ENCODE results near the gene NAB1. TPM values are rescaled to one million over a fixed set of nuclear protein-coding genes. Genes with fewer than 3 reads are reported as not detected.
"Not testable (repeated sequence)": the region's sequence is repeated elsewhere in the genome, so short reads cannot be mapped to it uniquely, and the experiment has no call there.

NAB1 gene
- total RNA-seq, 1 donor from 2014 or later = 95.7 TPM

GRCh38 chr2:190696792-190697398 is 48.0 kb downstream of the NAB1 start:
- ATAC-seq (no peak), DNase-seq (ENCODE audit: low spot score) (no peak)
- intact Hi-C loops (cut with DNase I) = no loop called here

DNA sequence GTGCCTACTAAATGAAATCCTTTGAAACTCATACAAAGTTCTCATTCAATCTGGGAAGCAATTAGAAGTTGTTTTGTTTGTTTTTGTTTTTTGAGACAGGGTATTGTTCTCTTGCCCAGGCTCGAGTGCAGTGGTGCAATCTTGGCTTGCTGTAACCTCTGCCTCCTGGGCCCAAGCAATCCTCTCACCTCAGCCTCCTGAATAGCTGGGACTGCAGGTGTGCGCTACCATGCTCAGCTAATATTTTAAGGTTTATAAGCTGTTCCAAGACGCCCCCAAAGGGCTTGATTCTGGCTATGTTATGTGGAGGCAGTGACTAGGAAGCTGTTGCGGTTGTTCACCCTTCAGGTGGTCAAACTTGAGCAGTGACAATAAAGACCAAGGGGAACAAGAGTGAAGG is 48.5 kb downstream of the NAB1 start:
- intact Hi-C loops (cut with DNase I) = no loop called here
- ATAC-seq (no peak), DNase-seq (ENCODE audit: low spot score) (no peak)

DNA sequence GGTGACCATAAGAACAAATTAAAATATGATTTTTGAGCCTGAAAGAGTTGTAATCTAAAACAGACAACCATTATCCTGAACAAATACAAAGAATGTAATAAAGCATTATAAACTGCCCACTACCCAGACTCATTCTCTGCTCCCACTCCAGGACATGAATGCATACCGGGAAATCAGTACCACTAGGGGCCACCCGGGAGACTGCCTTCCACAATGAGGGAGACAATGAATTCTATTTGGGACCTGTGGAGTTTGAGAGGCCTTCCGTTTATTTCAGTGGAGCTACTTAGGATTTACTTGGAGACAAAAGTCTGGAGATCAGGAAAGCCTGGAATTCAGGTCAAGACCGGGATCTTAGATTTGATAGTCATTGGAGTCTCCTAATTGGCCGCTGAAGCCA is 50.0 kb downstream of the NAB1 start:
- ATAC-seq (no peak), DNase-seq (ENCODE audit: low spot score) (no peak)
- intact Hi-C loops (cut with DNase I) = no loop called here

GRCh38 chr2:190701586-190701985 is 52.7 kb downstream of the NAB1 start:
- intact Hi-C loops (cut with DNase I) = no loop called here
- DNase-seq (ENCODE audit: low spot score) = no peak
- ATAC-seq = no peak

DNA sequence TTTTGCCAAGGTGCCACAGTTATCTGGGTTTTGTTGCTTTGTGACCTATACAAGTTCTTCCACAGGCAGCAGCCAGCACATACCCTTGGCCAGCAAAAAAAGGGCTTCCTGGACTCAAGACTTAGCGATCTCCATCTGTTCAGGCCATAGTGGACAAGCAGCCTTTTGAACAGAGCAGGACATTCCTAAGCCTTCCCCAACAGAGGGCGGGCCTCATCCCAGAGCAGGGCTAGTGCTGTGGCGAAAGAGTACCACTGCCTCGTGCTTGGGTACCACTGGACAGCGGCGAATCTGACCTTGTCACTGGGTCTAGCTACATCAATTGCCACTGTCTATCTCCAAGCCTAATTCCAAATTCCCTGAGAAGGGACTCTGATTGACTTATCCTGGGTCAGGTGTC is 56.4 kb downstream of the NAB1 start:
- intact Hi-C loops (cut with DNase I) = no loop called here
- no peak for DNase-seq (ENCODE audit: low spot score)

DNA sequence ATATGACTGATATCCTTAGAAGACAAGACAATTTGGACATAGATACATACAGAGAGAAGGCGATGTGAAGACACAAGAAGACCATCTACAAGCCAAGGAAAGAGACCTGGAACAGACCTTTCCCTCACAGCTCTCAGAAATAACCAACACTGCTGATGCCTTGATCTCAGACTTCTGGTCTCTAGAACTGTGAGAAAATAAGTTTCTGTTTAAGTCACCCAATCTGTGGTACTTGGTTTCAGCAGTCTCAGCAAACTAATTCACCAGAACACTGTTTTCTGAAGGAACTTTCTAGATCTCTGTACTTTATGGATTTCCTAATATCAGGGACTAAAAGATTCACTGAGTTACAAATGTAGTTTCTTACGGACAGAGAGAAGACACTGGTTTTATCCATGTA is 58.8 kb downstream of the NAB1 start:
- DNase-seq (ENCODE audit: low spot score) = no peak
- intact Hi-C loops (cut with DNase I) = no loop called here
- no peak for ATAC-seq

More for the DNA sequence above, 56.4 kb downstream of the NAB1 start:
- ATAC-seq = no peak

GRCh38 chr2:190708650-190709049 is 59.8 kb downstream of the NAB1 start:
- ATAC-seq; intact Hi-C loops (cut with DNase I); DNase-seq (ENCODE audit: low spot score): not testable (repeated sequence)

DNA sequence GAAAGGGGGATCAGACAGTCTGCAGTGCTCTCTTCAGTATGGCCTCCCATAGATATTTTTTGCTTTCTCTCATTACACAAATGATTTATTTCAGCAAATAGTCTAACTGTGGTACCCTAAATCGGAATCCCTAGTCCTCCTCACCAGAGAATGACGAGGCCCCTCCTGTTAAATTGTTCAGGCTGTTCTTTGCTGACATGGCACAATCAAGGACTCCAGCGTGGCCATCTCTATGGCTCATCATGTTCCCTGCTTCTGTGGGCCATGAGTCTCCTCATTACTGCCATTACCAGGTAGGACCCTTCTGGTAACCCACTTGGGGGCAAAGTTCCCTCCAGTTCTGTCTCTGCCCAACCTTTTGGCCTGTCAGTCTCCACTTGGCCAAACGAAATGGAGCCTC is 62.2 kb downstream of the NAB1 start:
- no peak for ATAC-seq
- no peak for DNase-seq (ENCODE audit: low spot score)
- intact Hi-C loops (cut with DNase I) = no loop called here

DNA sequence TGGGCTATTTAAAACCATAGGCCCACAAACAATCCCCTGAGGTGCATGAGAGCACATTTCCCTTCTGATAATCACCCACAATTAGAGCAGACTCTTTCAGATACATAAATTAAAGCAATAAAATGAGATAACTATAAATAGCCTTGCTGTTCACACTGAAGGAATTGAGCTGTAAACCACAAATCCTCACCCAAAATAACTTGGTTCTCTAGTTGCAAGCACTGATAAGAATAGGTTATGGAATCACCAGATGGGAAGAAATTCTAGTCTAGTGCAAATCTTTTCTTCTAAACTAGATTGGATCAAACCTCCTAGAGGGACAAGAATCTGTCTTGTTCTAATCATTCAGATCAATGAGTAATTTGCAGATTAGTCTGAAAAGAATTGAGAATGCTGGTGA is 64.6 kb downstream of the NAB1 start:
- intact Hi-C loops (cut with DNase I) = no loop called here
- no peak for DNase-seq (ENCODE audit: low spot score)
- no peak for ATAC-seq

DNA sequence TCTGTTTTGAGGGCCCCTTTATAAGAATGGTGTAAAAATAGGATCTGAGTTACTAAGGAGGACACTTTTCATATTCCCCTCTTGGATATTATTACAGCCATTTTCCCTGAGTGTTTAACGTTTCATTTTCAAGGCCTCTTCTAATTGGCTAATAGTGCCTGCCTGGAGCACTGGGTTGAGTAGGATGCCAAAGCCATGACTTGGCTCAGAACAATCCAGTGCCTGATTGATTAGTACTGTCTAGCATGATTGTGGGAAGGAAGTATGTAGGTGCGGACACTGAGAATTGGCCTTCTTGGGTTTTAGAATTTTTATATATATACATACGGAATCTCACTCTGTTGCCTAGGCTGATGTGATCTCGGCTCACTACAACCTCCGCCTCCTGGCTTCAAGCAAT is 66.1 kb downstream of the NAB1 start:
- ATAC-seq (no peak), DNase-seq (ENCODE audit: low spot score) (no peak)
- intact Hi-C loops (cut with DNase I) = no loop called here

DNA sequence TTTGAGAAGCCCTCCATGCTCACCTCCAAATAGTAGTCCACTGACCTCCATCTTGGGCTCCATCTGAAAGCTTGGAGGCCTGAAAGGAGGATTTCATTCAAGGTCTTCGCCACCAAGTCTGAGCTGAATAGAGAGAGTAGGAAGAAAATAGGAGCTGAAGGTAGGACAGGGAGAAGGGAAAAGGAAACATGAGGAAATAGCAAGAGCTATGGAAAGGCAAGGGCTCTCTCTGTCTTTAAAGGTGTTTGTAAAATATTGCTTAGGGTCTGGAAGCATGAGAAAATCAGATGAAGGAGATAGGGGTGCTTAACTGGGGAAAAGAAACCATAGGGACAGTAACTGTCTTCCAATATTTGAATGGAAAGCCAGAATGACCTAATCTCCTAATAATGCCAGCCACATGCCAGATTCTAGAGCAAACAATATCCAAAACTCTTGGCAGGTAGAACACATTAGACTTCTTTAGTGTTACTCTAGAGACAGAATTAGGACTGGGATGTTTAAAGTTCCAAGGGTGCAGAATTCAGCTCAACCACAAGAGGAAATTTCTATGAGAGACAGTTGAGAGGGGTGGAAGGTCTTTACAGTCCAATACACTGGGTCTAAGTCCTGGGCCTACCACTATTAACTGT is 67.4 kb downstream of the NAB1 start:
- intact Hi-C loops (cut with DNase I) = no loop called here
- ATAC-seq = no peak
- no peak for DNase-seq (ENCODE audit: low spot score)

DNA sequence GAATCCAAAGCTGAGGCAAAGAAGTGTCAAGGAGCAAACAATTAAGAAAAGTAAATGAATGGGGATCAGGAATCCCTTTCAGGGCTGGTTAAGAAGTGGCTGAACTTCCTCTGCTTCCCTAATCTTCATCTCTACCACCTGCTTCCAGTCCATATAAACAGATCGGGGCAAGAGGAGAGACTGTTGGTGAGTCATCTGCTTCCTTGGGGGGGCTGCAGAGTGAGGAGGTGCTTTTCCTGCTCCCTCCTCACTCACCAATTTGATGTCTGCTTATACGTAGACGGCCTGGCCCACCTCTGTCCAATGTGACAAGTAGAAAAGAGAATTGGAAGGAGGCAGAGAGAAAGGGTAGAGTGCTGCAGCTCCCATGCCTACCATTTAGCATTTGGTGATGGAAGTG is 68.4 kb downstream of the NAB1 start:
- ATAC-seq = no peak
- intact Hi-C loops (cut with DNase I) = no loop called here
- no peak for DNase-seq (ENCODE audit: low spot score)

DNA sequence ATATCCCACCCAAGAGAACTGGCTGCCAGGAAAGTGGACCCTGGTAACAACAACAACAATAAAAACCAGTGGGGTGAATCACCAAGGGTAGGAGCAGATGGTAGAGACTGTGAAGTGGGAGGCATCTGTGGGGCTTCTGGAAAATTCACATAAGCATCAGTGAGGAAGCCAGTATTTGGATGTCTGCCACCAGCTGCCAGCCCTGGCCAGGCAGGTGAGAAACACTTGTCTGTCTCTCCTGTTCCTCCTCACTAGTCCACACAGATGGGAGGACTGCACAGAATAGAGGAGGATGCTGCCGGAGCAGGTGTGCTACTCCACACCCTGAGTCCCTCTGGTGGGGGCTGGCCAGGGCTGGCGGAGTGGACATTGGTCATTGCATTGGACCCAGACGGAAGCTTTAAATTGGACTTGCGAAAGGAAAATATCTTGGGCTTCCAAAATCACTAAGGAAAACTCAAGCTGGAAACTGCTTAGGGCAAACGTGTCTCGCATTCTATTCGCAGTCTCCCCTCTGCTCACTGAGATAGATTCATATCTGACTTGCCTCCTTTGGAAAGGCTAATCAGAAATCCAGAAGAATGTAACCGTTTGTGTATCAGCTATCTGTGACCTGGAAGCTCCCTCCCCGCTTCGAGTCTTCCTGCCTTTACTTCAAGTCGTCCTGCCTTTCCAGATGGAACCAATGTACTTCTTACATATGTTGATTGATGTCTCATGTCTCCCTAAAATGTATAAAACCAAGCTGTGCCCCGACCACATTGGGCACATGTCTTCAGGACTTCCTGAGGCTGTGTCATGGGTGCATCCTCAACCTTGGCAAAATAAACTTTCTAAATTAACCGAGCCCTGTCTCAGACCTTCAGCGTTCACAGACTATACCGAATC is 69.1 kb downstream of the NAB1 start:
- no peak for DNase-seq (ENCODE audit: low spot score)

DNA sequence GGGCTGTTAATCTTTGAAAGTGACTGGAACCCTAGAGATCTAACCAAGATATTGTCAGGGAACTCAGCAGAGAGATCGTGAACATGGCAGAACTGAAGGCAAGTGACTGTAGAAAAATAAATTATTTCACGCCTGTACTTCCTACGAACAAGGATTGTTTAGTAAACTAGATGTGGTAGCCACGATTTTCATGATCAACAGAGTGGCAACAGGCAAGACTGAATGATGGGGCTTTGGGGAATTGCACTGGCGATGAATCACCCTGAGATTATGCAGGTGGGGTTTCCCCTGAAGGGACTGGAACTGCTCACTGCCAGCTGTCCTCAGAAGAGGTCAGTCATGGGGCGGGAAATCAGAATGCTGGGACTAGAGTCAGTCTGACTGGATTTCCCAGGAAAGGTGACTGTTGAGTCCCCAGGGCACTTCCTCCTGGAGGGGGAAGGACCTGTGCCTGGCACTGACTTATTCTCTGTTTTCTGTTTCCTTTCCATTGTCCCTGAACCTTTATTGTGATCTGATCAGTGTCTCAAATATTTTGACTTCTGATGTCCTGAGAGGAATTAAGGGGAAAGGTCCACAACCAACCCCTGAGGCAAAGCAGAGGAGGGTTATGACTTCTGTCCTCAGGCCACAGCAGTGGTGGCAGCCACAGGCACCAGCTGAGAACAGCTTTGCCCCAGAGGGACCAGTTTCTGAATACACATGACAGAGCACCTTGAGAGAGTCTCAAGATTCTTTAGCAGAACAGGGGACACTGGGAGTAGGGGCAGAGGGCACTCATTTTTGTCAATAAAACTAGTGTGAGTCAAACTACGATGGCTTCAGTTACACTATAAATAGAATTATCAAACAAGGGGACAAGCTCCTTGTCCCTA is 70.0 kb downstream of the NAB1 start:
- ATAC-seq (peak; percentile 58), DNase-seq (ENCODE audit: low spot score) (peak; percentile 63)
- intact Hi-C loops (cut with DNase I) = no loop called here

More for the DNA sequence above, 69.1 kb downstream of the NAB1 start:
- no peak for ATAC-seq
- intact Hi-C loops (cut with DNase I) = no loop called here

DNA sequence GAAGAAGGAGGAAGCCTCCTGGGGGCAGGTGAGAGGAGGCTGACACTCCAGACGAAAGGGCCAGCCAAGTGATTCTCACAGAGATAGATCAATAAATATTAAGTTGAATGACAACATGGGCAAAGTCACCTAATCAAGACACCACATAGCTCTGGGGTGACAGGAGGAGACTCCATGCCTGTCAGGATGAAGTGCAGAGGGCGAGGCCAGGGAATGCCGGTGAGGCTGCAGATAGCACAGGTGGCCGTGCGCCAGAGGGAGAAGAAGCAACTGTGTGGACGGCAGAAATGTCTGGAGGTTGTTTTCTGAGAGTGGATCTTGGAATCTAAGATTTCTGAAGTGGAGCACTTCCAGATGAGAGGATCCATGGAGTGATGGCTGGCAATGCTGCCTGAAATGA is 71.4 kb downstream of the NAB1 start:
- DNase-seq (ENCODE audit: low spot score) = no peak
- intact Hi-C loops (cut with DNase I) = no loop called here
- no peak for ATAC-seq

GRCh38 chr2:190720691-190721090 is 71.8 kb downstream of the NAB1 start:
- DNase-seq (ENCODE audit: low spot score) = no peak
- intact Hi-C loops (cut with DNase I) = no loop called here
- no peak for ATAC-seq

DNA sequence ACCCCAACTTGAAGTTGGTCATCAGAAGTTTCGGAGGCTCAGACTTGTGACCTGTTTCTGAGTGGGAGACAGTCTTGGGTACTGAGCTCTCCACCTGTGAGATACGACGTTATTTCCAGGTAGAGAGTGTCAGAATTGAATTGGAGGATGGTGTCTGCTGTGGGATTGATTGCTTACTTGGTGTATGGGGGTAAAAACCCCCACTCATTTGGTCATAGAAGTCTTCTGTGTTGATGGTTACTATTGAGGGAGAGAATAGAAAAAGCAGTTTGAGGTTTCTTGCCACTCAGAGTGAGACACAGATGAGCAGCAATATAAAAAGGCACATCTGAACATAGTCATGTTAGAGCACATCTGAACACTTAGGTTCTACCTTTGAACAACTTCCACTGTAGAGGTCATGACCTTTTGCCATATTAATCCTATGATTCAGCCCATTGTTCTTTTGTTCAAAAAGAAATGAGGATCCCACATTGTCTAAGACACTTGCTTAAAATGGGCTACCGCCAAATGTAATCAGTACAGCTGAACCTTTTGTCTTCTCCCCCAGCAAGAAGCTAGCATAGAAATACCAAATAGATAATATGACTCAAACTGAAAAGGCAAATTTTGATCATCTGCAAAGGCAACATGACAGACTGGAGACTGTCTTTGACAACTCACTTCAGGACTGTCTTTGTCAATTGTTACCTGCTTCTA is 73.3 kb downstream of the NAB1 start:
- intact Hi-C loops (cut with DNase I) = no loop called here
- DNase-seq (ENCODE audit: low spot score) (no peak), ATAC-seq (no peak)

GRCh38 chr2:190722835-190723234 is 74.0 kb downstream of the NAB1 start:
- DNase-seq (ENCODE audit: low spot score) (no peak), ATAC-seq (peak; percentile 38)
- intact Hi-C loops (cut with DNase I) = no loop called here

Measured in sciatic nerve (tissue), 2 donors.